WTC11 (cell line): ENCODE results near the gene NPVF. TPM values are rescaled to one million over a fixed set of nuclear protein-coding genes. Genes with fewer than 3 reads are reported as not detected.

Experiments used
- ATAC-seq: fragments of 200-7000 bp; cut with Tn5 transposase; 2 replicates; pipeline ENCODE4 v1.10.0; 2021; ENCODE audit warnings: mild to moderate bottlenecking, moderate library complexity
- CTCF ChIA-PET: fragments of 300-600 bp; sonication (Branson Sonifier 250); formaldehyde crosslinking; loops from one replicate; lab custom pipeline; 2021; ENCODE audit warnings: antibody characterized with exemption; lab: Charles Lee
- POLR2A ChIA-PET: fragments of 350-600 bp; sonication (Branson Sonifier 250); formaldehyde crosslinking; loops from one replicate; lab custom pipeline; 2021; ENCODE audit warnings: antibody characterized with exemption; lab: Charles Lee
- DNase-seq: peaks from one replicate; pipeline ENCODE4 v3.0.0; 2021; ENCODE audit warnings: low spot score
- H3K27ac Mint-ChIP-seq: 2 replicates; pipeline ENCODE4 v1.8.0; 2021; ENCODE audit warnings: mixed read lengths
- H3K27me3 Mint-ChIP-seq: 2 replicates; pipeline ENCODE4 v1.8.0; 2021; ENCODE audit warnings: low read depth, mild to moderate bottlenecking, moderate library complexity, mixed read lengths
- H3K36me3 Mint-ChIP-seq: 2 replicates; pipeline ENCODE4 v1.8.0; 2021; ENCODE audit warnings: mixed read lengths
- H3K4me1 Mint-ChIP-seq: 2 replicates; pipeline ENCODE4 v1.8.0; 2022; ENCODE audit warnings: mixed read lengths
- H3K4me3 Mint-ChIP-seq: 2 replicates; pipeline ENCODE4 v1.8.0; 2021; ENCODE audit warnings: mild to moderate bottlenecking, moderate library complexity, mixed read lengths
- H3K9me3 Mint-ChIP-seq: 2 replicates; pipeline ENCODE4 v1.8.0; 2021; ENCODE audit warnings: mixed read lengths
- ARID4B ChIP-seq: sonication (generic); formaldehyde crosslinking; IDR thresholded peaks from 2 replicates; pipeline ENCODE4 v1.8.0; 2023; ENCODE audit warnings: missing genetic modification reagents, mild to moderate bottlenecking, borderline replicate concordance
- E2F5 ChIP-seq: sonication (generic); formaldehyde crosslinking; IDR thresholded peaks from 2 replicates; pipeline ENCODE4 v1.8.1; 2022; ENCODE audit warnings: mild to moderate bottlenecking, moderate library complexity, missing genetic modification reagents
- ERG ChIP-seq: fragments of 250-450 bp; sonication (Bioruptor Pico); IDR thresholded peaks from 2 replicates; pipeline ENCODE4 v1.8.0; 2021; ENCODE audit warnings: mild to moderate bottlenecking
- FOXP1 ChIP-seq: sonication (generic); formaldehyde crosslinking; IDR thresholded peaks from 2 replicates; pipeline ENCODE4 v1.8.0; 2022; ENCODE audit warnings: missing genetic modification reagents, mild to moderate bottlenecking, moderate library complexity, borderline replicate concordance
- FOXP4 ChIP-seq: sonication (generic); formaldehyde crosslinking; IDR thresholded peaks from 2 replicates; pipeline ENCODE4 v1.8.0; 2022; ENCODE audit warnings: mild to moderate bottlenecking, missing genetic modification reagents
- JAZF1 ChIP-seq: fragments of 250-450 bp; sonication (Bioruptor Pico); IDR thresholded peaks from 2 replicates; pipeline ENCODE4 v1.9.0; 2021; ENCODE audit warnings: moderate library complexity, mild to moderate bottlenecking, inconsistent platforms
- JUN ChIP-seq: sonication (generic); formaldehyde crosslinking; IDR thresholded peaks from 2 replicates; pipeline ENCODE4 v1.8.0; 2023; ENCODE audit warnings: mild to moderate bottlenecking, missing genetic modification reagents
- MYBL2 ChIP-seq: sonication (generic); formaldehyde crosslinking; IDR thresholded peaks from 2 replicates; pipeline ENCODE4 v1.8.1; 2023; ENCODE audit warnings: mild to moderate bottlenecking, moderate library complexity, missing genetic modification reagents
- SMAD4 ChIP-seq: sonication (generic); formaldehyde crosslinking; IDR thresholded peaks from 2 replicates; pipeline ENCODE4 v1.8.0; 2022; ENCODE audit warnings: mild to moderate bottlenecking, missing genetic modification reagents
- SP1 ChIP-seq: sonication (generic); formaldehyde crosslinking; conservative IDR thresholded peaks from 2 replicates; pipeline ENCODE4 v1.8.1; 2022; ENCODE audit warnings: missing genetic modification reagents
- STAT6 ChIP-seq: sonication (generic); formaldehyde crosslinking; conservative IDR thresholded peaks from 2 replicates; pipeline ENCODE4 v1.8.1; 2023; ENCODE audit warnings: mild to moderate bottlenecking, low read depth, missing genetic modification reagents, moderate library complexity
- ZNF138 ChIP-seq: sonication (generic); formaldehyde crosslinking; conservative IDR thresholded peaks from 2 replicates; pipeline ENCODE4 v1.8.1; 2022; ENCODE audit warnings: mild to moderate bottlenecking, moderate library complexity, missing genetic modification reagents
- ZNF263 ChIP-seq: sonication (generic); formaldehyde crosslinking; IDR thresholded peaks from 2 replicates; pipeline ENCODE4 v1.8.1; 2022; ENCODE audit warnings: low read depth, mild to moderate bottlenecking, moderate library complexity, missing genetic modification reagents
- ZNF281 ChIP-seq: sonication (generic); formaldehyde crosslinking; IDR thresholded peaks from 2 replicates; pipeline ENCODE4 v1.8.0; 2023; ENCODE audit warnings: mild to moderate bottlenecking, missing genetic modification reagents
- ZNF416 ChIP-seq: fragments of 250-450 bp; sonication (Bioruptor Pico); IDR thresholded peaks from 2 replicates; pipeline ENCODE4 v1.9.0; 2021; ENCODE audit warnings: mild to moderate bottlenecking, inconsistent platforms
- ZNF512 ChIP-seq: sonication (generic); formaldehyde crosslinking; IDR thresholded peaks from 2 replicates; pipeline ENCODE4 v1.8.1; 2022; ENCODE audit warnings: missing genetic modification reagents, borderline replicate concordance
- ZNF532 ChIP-seq: fragments of 250-450 bp; sonication (Bioruptor Pico); IDR thresholded peaks from 2 replicates; pipeline ENCODE4 v1.9.0; 2021; ENCODE audit warnings: mild to moderate bottlenecking, borderline replicate concordance
- total RNA-seq: library from RNA; stranded (reverse); gene quantifications from 3 replicates; pipeline ENCODE4 v1.2.3, GENCODE V29; 2021

The NPVF gene
- total RNA-seq, 1 experiment from 2014 or later, result not detected

GRCh38 chr7:25186436-25186835, 41.9 kb downstream of the NPVF start:
- CTCF ChIA-PET, result interaction anchor here (1.1 to 1.6 kb wide), 3 partner anchors 30 to 73 kb away, joined by 4 to 7 read pairs (median 5); no protein-coding TSS in a partner anchor
- DNase-seq (no peak), ATAC-seq (no peak)
- Mint-ChIP-seq H3K27me3 (no peaks in the 10 kb centered on the region; the same call in 1 of the 2 replicates), H3K27ac (no peak overlapping the region), H3K36me3 (no peaks in the 10 kb centered on the region), H3K4me1 (0 out of 2 replicates have a peak, but pooled peaks cover 6% of the 10 kb centered on the region), H3K9me3 (no peaks in the 10 kb centered on the region), H3K4me3 (no peak overlapping the region)
- POLR2A ChIA-PET, result no interaction called here
- TF ChIP-seq ZNF532, result no peak
- no peak for TF ChIP-seq SMAD4 (CRISPR knock-in tag)
- TF ChIP-seq STAT6 (CRISPR knock-in tag), result no peak
- no peak for TF ChIP-seq JUN (CRISPR knock-in tag)
- no peak for TF ChIP-seq ERG (CRISPR knock-in tag)
- TF ChIP-seq E2F5 (CRISPR knock-in tag), result no peak
- TF ChIP-seq SP1 (CRISPR knock-in tag), result no peak
- no peak for TF ChIP-seq ZNF416
- TF ChIP-seq ZNF138 (CRISPR knock-in tag), result no peak
- TF ChIP-seq JAZF1 (CRISPR knock-in tag), result no peak
- TF ChIP-seq ZNF512, result no peak
- TF ChIP-seq FOXP1 (CRISPR knock-in tag), result no peak
- no peak for TF ChIP-seq ZNF281 (CRISPR knock-in tag)
- TF ChIP-seq ARID4B, result no peak
- no peak for TF ChIP-seq ZNF263 (CRISPR knock-in tag)
- no peak for TF ChIP-seq FOXP4
- no peak for TF ChIP-seq MYBL2 (CRISPR knock-in tag)
